Calu3 (cell line): ENCODE results near the gene FERMT3. TPM values are rescaled to one million over a fixed set of nuclear protein-coding genes. Genes with fewer than 3 reads are reported as not detected.
A peak's percentile ranks its signal among the peaks of the same experiment; 100 is the strongest.

Source experiments
- BruUV-seq: library from RNA; stranded (reverse); fragments of 400-500 nt; replicated peaks from 2 replicates; lab custom pipeline; 2021; lab: Mats Ljungman, UMichigan
- CTCF ChIA-PET: fragments of 300-600 bp; sonication (Branson Sonifier 250); formaldehyde crosslinking; loops from one replicate; lab custom pipeline; 2022; ENCODE audit warnings: antibody characterized with exemption; lab: Charles Lee
- DNase-seq: peaks from one replicate; pipeline ENCODE4 v3.0.0; 2022
- H3K27ac Mint-ChIP-seq: one replicate; pipeline ENCODE4 v1.8.0; 2022; ENCODE audit warnings: mixed read lengths; ENCODE audit not compliant: unreplicated experiment
- H3K27me3 Mint-ChIP-seq: one replicate; pipeline ENCODE4 v1.8.0; 2022; ENCODE audit warnings: mixed read lengths; ENCODE audit not compliant: unreplicated experiment
- H3K36me3 Mint-ChIP-seq: one replicate; pipeline ENCODE4 v1.8.0; 2022; ENCODE audit warnings: mild to moderate bottlenecking, moderate library complexity, mixed read lengths; ENCODE audit not compliant: insufficient read depth, unreplicated experiment
- H3K4me1 Mint-ChIP-seq: one replicate; pipeline ENCODE4 v1.8.0; 2022; ENCODE audit warnings: mild to moderate bottlenecking, low read depth, mixed read lengths; ENCODE audit not compliant: unreplicated experiment
- H3K4me3 Mint-ChIP-seq: one replicate; pipeline ENCODE4 v1.8.0; 2022; ENCODE audit warnings: mild to moderate bottlenecking, low read depth, moderate library complexity, mixed read lengths; ENCODE audit not compliant: unreplicated experiment
- H3K9me3 Mint-ChIP-seq: one replicate; pipeline ENCODE4 v1.8.0; 2022; ENCODE audit warnings: low read depth, mixed read lengths; ENCODE audit not compliant: unreplicated experiment
- CTCF ChIP-seq: fragments of 200-600 bp; IDR thresholded peaks from one replicate; pipeline ENCODE4 v1.8.0; 2022; ENCODE audit warnings: antibody characterized with exemption; ENCODE audit not compliant: unreplicated experiment
- intact Hi-C: fragments of 100-400 bp; cut with micrococcal nuclease; formaldehyde crosslinking; loops from one replicate; pipeline ENCODE4 v1.10.0; 2022; ENCODE audit not compliant: unreplicated experiment
- total RNA-seq: library from RNA; stranded (reverse); gene quantifications from 2 replicates; pipeline ENCODE4 v1.2.3, GENCODE V29; 2022

FERMT3 gene
- total RNA-seq, 1 experiment from 2014 or later: 16.6 TPM

- Mint-ChIP-seq H3K4me3 (no peak overlapping the region), H3K27ac (peak overlapping the region; percentile 45), H3K27me3 (no peaks in the 10 kb centered on the region), H3K9me3 (no peaks in the 10 kb centered on the region), H3K36me3 (peaks cover 26% of the 10 kb centered on the region), H3K4me1 (peaks cover 15% of the 10 kb centered on the region)
- BruUV-seq: no TSS peak
- DNase-seq: no peak
- TF ChIP-seq CTCF: no peak
- CTCF ChIA-PET: no interaction called here
- intact Hi-C loops: no loop called here
Observed at GRCh38 chr11:64163951-64164350, 42.6 kb upstream of the FERMT3 start.

- Mint-ChIP-seq H3K36me3 (peaks cover 26% of the 10 kb centered on the region), H3K27ac (no peak overlapping the region), H3K9me3 (no peaks in the 10 kb centered on the region), H3K4me3 (peak overlapping the region; percentile 73), H3K4me1 (peaks cover 18% of the 10 kb centered on the region), H3K27me3 (no peaks in the 10 kb centered on the region)
- TSS peak; percentile 17 for BruUV-seq
- TF ChIP-seq CTCF: no peak
- no peak for DNase-seq
- CTCF ChIA-PET: no interaction called here
- intact Hi-C loops: no loop called here
Observed at GRCh38 chr11:64164392-64165312, 41.9 kb upstream of the FERMT3 start.

- Mint-ChIP-seq H3K4me1 (peaks cover 23% of the 10 kb centered on the region), H3K27me3 (no peaks in the 10 kb centered on the region), H3K27ac (no peak overlapping the region), H3K36me3 (peaks cover 26% of the 10 kb centered on the region), H3K4me3 (peak overlapping the region; percentile 73), H3K9me3 (no peaks in the 10 kb centered on the region)
- CTCF ChIA-PET: interaction anchor here (0.6 kb wide), 1 partner anchor 210 kb away, joined by 3 read pairs; no protein-coding TSS in a partner anchor
- no TSS peak for BruUV-seq
- intact Hi-C loops: no loop called here
- TF ChIP-seq CTCF: no peak
- peak; percentile 46 for DNase-seq
Observed at GRCh38 chr11:64165481-64165841, 41.1 kb upstream of the FERMT3 start.

GRCh38 chr11:64165842-64166635 is 40.5 kb upstream of the FERMT3 start, which contains the start of gene MACROD1:
Gene MACROD1, minus strand, starts transcription at chr11:64166113. Its CDS starts 119 bp downstream, at chr11:64165994.
- peak; percentile 94 for DNase-seq
- no peak for TF ChIP-seq CTCF
- Mint-ChIP-seq H3K4me1 (peaks cover 23% of the 10 kb centered on the region), H3K36me3 (peaks cover 26% of the 10 kb centered on the region), H3K27ac (peak within 1 kb of the TSS; percentile 89), H3K27me3 (no peaks in the 10 kb centered on the region), H3K4me3 (peak within 1 kb of the TSS; percentile 73), H3K9me3 (no peaks in the 10 kb centered on the region)
- CTCF ChIA-PET: interaction anchor here (0.6 to 0.7 kb wide), 4 partner anchors 20 to 280 kb away, joined by 3 to 4 read pairs (median 4); partner anchors contain the start of gene STIP1
- intact Hi-C loops: no loop called here
- TSS peak; percentile 44 for BruUV-seq
